PC-9 (cell line): ENCODE results near the gene NANOS3. TPM values are rescaled to one million over a fixed set of nuclear protein-coding genes. Genes with fewer than 3 reads are reported as not detected.

Experiments
- BruUV-seq: library from RNA; stranded (reverse); fragments of 400-500 nt; replicated peaks from 2 replicates; lab custom pipeline; 2021; lab: Mats Ljungman, UMichigan
- CTCF ChIA-PET: fragments of 300-600 bp; sonication (Branson Sonifier 250); formaldehyde crosslinking; loops from one replicate; lab custom pipeline; 2022; ENCODE audit warnings: antibody characterized with exemption; lab: Charles Lee
- POLR2A ChIA-PET: fragments of 300-600 bp; sonication (Branson Sonifier 250); formaldehyde crosslinking; loops from one replicate; lab custom pipeline; 2022; ENCODE audit warnings: antibody characterized with exemption; ENCODE audit not compliant: unreplicated experiment; lab: Charles Lee
- DNase-seq, 2 experiments: peaks; one replicate each; pipeline versions ENCODE4 v3.0.0 to v3.0.0-alpha.2; 2015 to 2022; ENCODE audit warnings: mixed read lengths in 1 of 2
- H2AFZ ChIP-seq: fragments of 200-600 bp; sonication (generic); 2 replicates; pipeline ENCODE4 v1.8.1; 2017; ENCODE audit warnings: antibody characterized with exemption
- H3F3A ChIP-seq: fragments of 200-600 bp; sonication (generic); 2 replicates; pipeline ENCODE4 v1.8.1; 2017; ENCODE audit warnings: antibody characterized with exemption, mild to moderate bottlenecking, low read depth; ENCODE audit not compliant: insufficient read depth
- H3K27ac ChIP-seq: fragments of 200-600 bp; sonication (generic); 2 replicates; pipeline ENCODE4 v1.6.1; 2016; ENCODE audit warnings: mixed run types
- H3K27me3 ChIP-seq: fragments of 200-600 bp; sonication (generic); 2 replicates; pipeline ENCODE4 v1.6.1; 2016; ENCODE audit warnings: low read depth, mixed run types; ENCODE audit not compliant: insufficient read depth
- H3K36me3 ChIP-seq: fragments of 200-600 bp; sonication (generic); 2 replicates; pipeline ENCODE4 v1.6.1; 2016; ENCODE audit warnings: low read depth, mixed run types
- H3K4me1 ChIP-seq: fragments of 200-600 bp; sonication (generic); replicated peaks from 2 replicates; pipeline ENCODE4 v1.6.1; 2016; ENCODE audit warnings: mixed run types; ENCODE audit not compliant: insufficient read depth
- H3K4me2 ChIP-seq: fragments of 200-600 bp; sonication (generic); 2 replicates; pipeline ENCODE4 v1.6.1; 2017; ENCODE audit warnings: mixed run types
- H3K4me3 ChIP-seq: fragments of 200-600 bp; sonication (generic); 2 replicates; pipeline ENCODE4 v1.6.1; 2016; ENCODE audit warnings: mixed run types
- H3K79me2 ChIP-seq: fragments of 200-600 bp; sonication (generic); 2 replicates; pipeline ENCODE4 v1.6.1; 2017; ENCODE audit warnings: low read depth, mixed run types
- H3K9me2 ChIP-seq: fragments of 200-600 bp; sonication (generic); 2 replicates; pipeline ENCODE4 v1.8.1; 2017; ENCODE audit warnings: mild to moderate bottlenecking; ENCODE audit not compliant: insufficient read depth
- H3K9me3 ChIP-seq: fragments of 200-600 bp; sonication (generic); 2 replicates; pipeline ENCODE4 v1.8.1; 2016; ENCODE audit warnings: low read depth; ENCODE audit not compliant: insufficient read depth
- H4K20me1 ChIP-seq: fragments of 200-600 bp; sonication (generic); 2 replicates; pipeline ENCODE4 v1.8.1; 2017; ENCODE audit not compliant: insufficient read depth
- CTCF ChIP-seq: fragments of 200-600 bp; sonication (generic); conservative IDR thresholded peaks from 2 replicates; pipeline ENCODE4 v1.6.1; 2017; ENCODE audit warnings: mixed run types, antibody characterized with exemption, mild to moderate bottlenecking, moderate library complexity
- EZH2 ChIP-seq: fragments of 200-600 bp; sonication (generic); IDR thresholded peaks from 2 replicates; pipeline ENCODE4 v1.8.0; 2017; ENCODE audit warnings: antibody characterized with exemption, low read depth
- intact Hi-C: fragments of 100-400 bp; cut with micrococcal nuclease; formaldehyde crosslinking; loops from one replicate; pipeline ENCODE4 v1.10.0; 2022; ENCODE audit not compliant: unreplicated experiment
- total RNA-seq: library from RNA; stranded (reverse); gene quantifications from 2 replicates; pipeline ENCODE4 v1.2.3, GENCODE V29; 2021

NANOS3 gene
- total RNA-seq, 1 experiment from 2014 or later = 2.1 TPM

- no peaks in the 10 kb centered on the region for H4K20me1 ChIP-seq
- H3K9me2 ChIP-seq = no peaks in the 10 kb centered on the region
- intact Hi-C loops = loop anchor here (10.0 kb wide), 1 partner anchor 1064 kb away; no protein-coding TSS in a partner anchor
- BruUV-seq = no TSS peak
- peaks cover 84% of the 10 kb centered on the region for H3F3A ChIP-seq
- no peak overlapping the region for H2AFZ ChIP-seq
- ChIA-PET POLR2A (interaction anchor here (1.0 kb wide), 1 partner anchor 61 kb away, joined by 13 read pairs; no protein-coding TSS in a partner anchor), CTCF (no interaction called here)
- TF ChIP-seq EZH2 (no peak), CTCF (no peak)
- peaks cover 81% of the 10 kb centered on the region for H3K4me1 ChIP-seq
- 0 out of 2 replicates have a peak, but pooled peaks cover 5% of the 10 kb centered on the region for H3K79me2 ChIP-seq
- no peaks in the 10 kb centered on the region for H3K27me3 ChIP-seq
- H3K4me3 ChIP-seq = no peak overlapping the region; the same call in 1 of the 2 replicates
- no peaks in the 10 kb centered on the region for H3K36me3 ChIP-seq
- DNase-seq = peak in 1 of 2 experiments; percentile 19
- no peaks in the 10 kb centered on the region for H3K9me3 ChIP-seq
- H3K4me2 ChIP-seq = peak overlapping the region; percentile 94
- peak overlapping the region; percentile 97 for H3K27ac ChIP-seq
Observed at GRCh38 chr19:13848340-13848677, 28.6 kb upstream of the NANOS3 start.

GRCh38 chr19:13848798-13849676 lies 27.9 kb upstream of the NANOS3 start:
- Histone ChIP-seq H3K9me3 (no peaks in the 10 kb centered on the region), H3K4me2 (no peak overlapping the region), H3K36me3 (no peaks in the 10 kb centered on the region), H2AFZ (no peak overlapping the region), H3K9me2 (no peaks in the 10 kb centered on the region), H3K4me3 (no peak overlapping the region), H4K20me1 (no peaks in the 10 kb centered on the region), H3K4me1 (peaks cover 79% of the 10 kb centered on the region), H3K27ac (peak overlapping the region; percentile 97; the same call in 1 of the 2 replicates), H3K79me2 (0 out of 2 replicates have a peak, but pooled peaks cover 5% of the 10 kb centered on the region), H3F3A (peaks cover 85% of the 10 kb centered on the region), H3K27me3 (no peaks in the 10 kb centered on the region)
- intact Hi-C loops = loop anchor here (10.0 kb wide), 1 partner anchor 1064 kb away; no protein-coding TSS in a partner anchor
- peak in 1 of 2 experiments; percentile 32 for DNase-seq
- BruUV-seq = no TSS peak
- POLR2A ChIA-PET = interaction anchor here (0.6 kb wide), 3 partner anchors 9 to 54 kb away, joined by 3 to 5 read pairs (median 4); partner anchors contain the start of gene ZSWIM4
- CTCF ChIA-PET = interaction anchor here (0.6 kb wide), 1 partner anchor 12 kb away, joined by 3 read pairs; no protein-coding TSS in a partner anchor
- no peak for TF ChIP-seq CTCF
- no peak for TF ChIP-seq EZH2
